CD4-positive, CD25-positive, alpha-beta regulatory T cell (primary cell): ENCODE measurements around the gene GBP2. TPM values are rescaled to one million over a fixed set of nuclear protein-coding genes. Genes with fewer than 3 reads are reported as not detected.
A peak's percentile ranks its signal among the peaks of the same experiment; 100 is the strongest.

ENCODE experiments used
- ATAC-seq, 2 donors: fragments of 150-1000 bp; cut with Tn5 transposase; one replicate each; pipeline ENCODE4 v1.10.0; 2021; ENCODE audit warnings: low read depth in 2 of 2, moderate number of reproducible peaks in 2 of 2, moderate library complexity in 1 of 2
- DNase-seq, 3 donors: peaks; one replicate each; pipeline versions ENCODE4 v3.0.0 to v3.0.0-alpha.2; 2012 to 2022; ENCODE audit warnings: mixed read lengths in 1 of 3
- H3K27ac ChIP-seq: one replicate; pipeline ENCODE4 v1.7.0; 2013; ENCODE audit warnings: mild to moderate bottlenecking, low read length; ENCODE audit not compliant: insufficient read depth, poor library complexity, severe bottlenecking
- H3K27me3 ChIP-seq: one replicate; pipeline ENCODE4 v1.7.0; 2013; ENCODE audit warnings: low read length; ENCODE audit not compliant: control insufficient read depth, insufficient read depth
- H3K36me3 ChIP-seq: one replicate; pipeline ENCODE4 v1.7.0; 2013; ENCODE audit warnings: mild to moderate bottlenecking, low read length, moderate library complexity; ENCODE audit not compliant: control insufficient read depth, insufficient read depth
- H3K4me1 ChIP-seq: 2 replicates; pipeline ENCODE4 v1.7.0; 2013; ENCODE audit warnings: mild to moderate bottlenecking, low read length; ENCODE audit not compliant: insufficient read depth, control insufficient read depth, poor library complexity, severe bottlenecking
- H3K4me3 ChIP-seq: one replicate; pipeline ENCODE4 v1.7.0; 2013; ENCODE audit warnings: low read depth, mild to moderate bottlenecking, low read length, moderate library complexity
- H3K9me3 ChIP-seq, 2 experiments: 1 replicate in 1 of 2; 2 replicates in 1 of 2; pipeline ENCODE4 v1.7.0; 2013; ENCODE audit warnings: low read length in 2 of 2, mild to moderate bottlenecking in 1 of 2, moderate library complexity in 1 of 2; ENCODE audit not compliant: control insufficient read depth in 2 of 2
- H3K27ac Mint-ChIP-seq, 3 donors: one replicate each; pipeline ENCODE4 v1.8.0; 2020 to 2022; ENCODE audit warnings: mild to moderate bottlenecking in 3 of 3, mixed read lengths in 3 of 3, moderate library complexity in 2 of 3
- H3K27me3 Mint-ChIP-seq: one replicate; pipeline ENCODE4 v1.8.0; 2022; ENCODE audit warnings: mild to moderate bottlenecking, mixed read lengths
- H3K36me3 Mint-ChIP-seq: one replicate; pipeline ENCODE4 v1.8.0; 2020; ENCODE audit warnings: mixed read lengths
- H3K4me1 Mint-ChIP-seq, 4 donors: one replicate each; pipeline ENCODE4 v1.8.0; 2020 to 2022; ENCODE audit warnings: mixed read lengths in 4 of 4, mild to moderate bottlenecking in 1 of 4
- H3K4me3 Mint-ChIP-seq, 4 donors: one replicate each; pipeline ENCODE4 v1.8.0; 2020 to 2022; ENCODE audit warnings: mild to moderate bottlenecking in 4 of 4, mixed read lengths in 4 of 4, moderate library complexity in 3 of 4
- H3K9me3 Mint-ChIP-seq, 7 donors: one replicate each; pipeline ENCODE4 v1.8.0; 2020 to 2022; ENCODE audit warnings: mixed read lengths in 7 of 7, mild to moderate bottlenecking in 3 of 7, moderate library complexity in 2 of 7
- polyA plus RNA-seq, 4 donors: library from polyadenylated mRNA; unstranded; fragments of 300-500 nt; fragmentation: Illumina TruSeq; gene quantifications; one replicate each; pipeline ENCODE4 v1.2.3, GENCODE V29; 2021
- total RNA-seq: library from RNA; stranded (reverse); gene quantifications from one replicate; pipeline ENCODE4 v1.2.3, GENCODE V29; 2022

Gene GBP2
- total and polyA plus RNA-seq, 5 donors from 2014 or later, result 189 to 250 (median 233) TPM

GRCh38 chr1:89100412-89100811 is 25.5 kb downstream of the GBP2 start:
- Histone ChIP-seq H3K27me3 (no peaks in the 10 kb centered on the region), H3K4me1 (no peaks in the 10 kb centered on the region), H3K36me3 (peaks cover 17% of the 10 kb centered on the region), H3K9me3 (peaks cover 0 to 3% of the 10 kb centered on the region in 2 experiments), H3K27ac (no peak overlapping the region), H3K4me3 (no peak overlapping the region)
- ATAC-seq, result no peak
- Mint-ChIP-seq H3K4me1 (peaks cover 7 to 17% (median 8%) of the 10 kb centered on the region in 4 donors), H3K27me3 (peaks cover 9% of the 10 kb centered on the region), H3K36me3 (peaks cover 20% of the 10 kb centered on the region), H3K27ac (peak overlapping the region in 1 of 3 donors; percentile 29), H3K4me3 (no peak overlapping the region), H3K9me3 (peaks cover 0 to 11% (median 1%) of the 10 kb centered on the region in 7 donors)
- DNase-seq, result no peak

- H3K4me3 Mint-ChIP-seq, result no peak overlapping the region
- no peaks in the 10 kb centered on the region for H3K4me1 ChIP-seq
- peaks cover 0 to 3% of the 10 kb centered on the region in 2 experiments for H3K9me3 ChIP-seq
- peaks cover 1% of the 10 kb centered on the region for H3K36me3 ChIP-seq
- no peak overlapping the region for H3K27ac Mint-ChIP-seq
- H3K27ac ChIP-seq, result no peak overlapping the region
- H3K27me3 Mint-ChIP-seq, result peaks cover 12% of the 10 kb centered on the region
- H3K4me1 Mint-ChIP-seq, result peaks cover 3 to 8% (median 5%) of the 10 kb centered on the region in 4 donors
- no peak for ATAC-seq
- no peaks in the 10 kb centered on the region for H3K27me3 ChIP-seq
- no peak overlapping the region for H3K4me3 ChIP-seq
- H3K36me3 Mint-ChIP-seq, result peaks cover 5% of the 10 kb centered on the region
- H3K9me3 Mint-ChIP-seq, result peaks cover 0 to 8% (median 1%) of the 10 kb centered on the region in 7 donors
- DNase-seq, result no peak
Observed at GRCh38 chr1:89098857-89099256, 27.1 kb downstream of the GBP2 start.

DNA sequence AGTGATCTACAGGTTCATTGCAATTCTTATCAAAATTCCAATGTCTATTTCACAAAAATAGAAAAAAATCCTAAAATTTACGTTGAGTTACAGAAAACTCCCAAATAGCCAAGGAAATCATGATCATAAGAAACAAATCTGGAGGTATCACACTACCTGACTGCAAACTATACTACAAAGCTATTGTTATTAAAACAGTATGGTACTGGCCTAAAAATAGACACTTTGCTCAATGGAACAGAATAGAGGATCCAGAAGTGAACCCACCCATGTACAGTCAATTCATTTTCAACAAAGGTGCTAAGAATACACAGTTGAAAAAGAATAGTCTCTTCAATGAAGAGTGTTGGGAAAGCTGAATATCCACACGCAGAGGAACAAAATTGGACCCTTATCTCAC is 30.2 kb downstream of the GBP2 start:
- Histone ChIP-seq H3K36me3 (no peaks in the 10 kb centered on the region), H3K27ac (no peak overlapping the region), H3K9me3 (peaks cover 0 to 3% of the 10 kb centered on the region in 2 experiments), H3K4me3 (no peak overlapping the region), H3K27me3 (no peaks in the 10 kb centered on the region), H3K4me1 (no peaks in the 10 kb centered on the region)
- H3K27me3 Mint-ChIP-seq, result peaks cover 15% of the 10 kb centered on the region
- peaks cover 0 to 8% (median 1%) of the 10 kb centered on the region in 7 donors for H3K9me3 Mint-ChIP-seq
- no peak overlapping the region for H3K27ac Mint-ChIP-seq
- DNase-seq (no peak), ATAC-seq (no peak)
- H3K4me3 Mint-ChIP-seq, result no peak overlapping the region
- peaks cover 0 to 5% (median 0%) of the 10 kb centered on the region in 4 donors for H3K4me1 Mint-ChIP-seq
- peaks cover 9% of the 10 kb centered on the region for H3K36me3 Mint-ChIP-seq

DNA sequence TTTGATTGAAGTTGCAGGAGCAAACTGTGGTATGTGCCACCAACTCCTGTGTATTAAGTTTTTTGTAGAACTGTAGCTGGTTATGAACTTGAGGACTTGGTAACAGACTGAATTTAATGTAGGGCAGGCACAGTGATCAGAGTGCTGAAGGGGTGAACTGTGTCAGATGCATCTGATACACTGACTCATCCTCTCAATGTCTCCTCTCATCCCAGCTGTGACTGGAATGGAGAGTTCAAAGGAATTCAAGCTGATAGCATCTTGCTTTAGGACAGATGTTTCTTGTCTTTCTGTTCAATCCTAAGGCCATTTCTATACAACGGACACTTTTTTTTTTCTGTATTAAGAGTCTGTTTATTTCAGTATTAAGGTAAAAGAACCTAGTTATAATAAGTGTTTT is 36.0 kb downstream of the GBP2 start:
- Histone ChIP-seq H3K27ac (no peak overlapping the region), H3K36me3 (no peaks in the 10 kb centered on the region), H3K4me3 (no peak overlapping the region), H3K27me3 (no peaks in the 10 kb centered on the region), H3K9me3 (no peaks in the 10 kb centered on the region), H3K4me1 (no peaks in the 10 kb centered on the region)
- Mint-ChIP-seq H3K9me3 (no peaks in the 10 kb centered on the region), H3K36me3 (peaks cover 4% of the 10 kb centered on the region), H3K27ac (no peak overlapping the region), H3K4me3 (no peak overlapping the region), H3K4me1 (peaks cover 0 to 2% (median 0%) of the 10 kb centered on the region in 4 donors), H3K27me3 (peaks cover 6% of the 10 kb centered on the region)
- DNase-seq, result no peak
- no peak for ATAC-seq

- peaks cover 4% of the 10 kb centered on the region for H3K36me3 Mint-ChIP-seq
- Histone ChIP-seq H3K27me3 (no peaks in the 10 kb centered on the region), H3K9me3 (no peaks in the 10 kb centered on the region), H3K4me1 (no peaks in the 10 kb centered on the region), H3K36me3 (no peaks in the 10 kb centered on the region), H3K27ac (no peak overlapping the region), H3K4me3 (no peak overlapping the region)
- DNase-seq (no peak), ATAC-seq (no peak)
- H3K27ac Mint-ChIP-seq, result peak overlapping the region in 1 of 3 donors; percentile 14
- H3K4me1 Mint-ChIP-seq, result peaks cover 0 to 2% (median 0%) of the 10 kb centered on the region in 4 donors
- peaks cover 0 to 5% (median 0%) of the 10 kb centered on the region in 7 donors for H3K9me3 Mint-ChIP-seq
- H3K27me3 Mint-ChIP-seq, result peaks cover under 1% of the 10 kb centered on the region
- H3K4me3 Mint-ChIP-seq, result no peak overlapping the region
Observed at GRCh38 chr1:89088572-89088971, 37.3 kb downstream of the GBP2 start.

DNA sequence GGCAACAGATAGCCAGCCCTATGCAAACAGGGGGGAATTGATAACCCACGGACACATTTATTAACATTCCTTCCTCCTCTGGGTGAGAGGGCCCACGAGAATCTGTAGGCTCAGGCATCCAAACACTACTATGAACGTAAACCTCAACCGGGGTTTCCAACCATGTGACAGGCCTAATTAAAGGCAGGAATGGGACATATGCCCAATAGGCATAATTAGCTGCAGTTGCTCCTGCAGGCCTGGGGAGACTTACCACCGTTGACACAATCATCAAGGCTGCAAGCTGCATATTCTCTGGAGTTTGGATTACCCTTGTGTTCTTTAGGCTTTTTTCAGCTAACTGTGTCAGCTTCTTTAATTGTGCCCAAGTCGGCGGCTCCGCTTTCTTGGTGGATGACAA is 38.7 kb downstream of the GBP2 start:
- H3K9me3 ChIP-seq, result no peaks in the 10 kb centered on the region
- no peaks in the 10 kb centered on the region for H3K36me3 ChIP-seq
- peaks cover 4% of the 10 kb centered on the region for H3K36me3 Mint-ChIP-seq
- DNase-seq, result no peak
- H3K4me3 ChIP-seq, result no peak overlapping the region
- H3K4me1 ChIP-seq, result no peaks in the 10 kb centered on the region
- no peaks in the 10 kb centered on the region for H3K27me3 ChIP-seq
- H3K4me1 Mint-ChIP-seq, result peaks cover 0 to 2% (median 0%) of the 10 kb centered on the region in 4 donors
- H3K27ac ChIP-seq, result no peak overlapping the region
- no peak for ATAC-seq
- H3K4me3 Mint-ChIP-seq, result no peak overlapping the region
- H3K9me3 Mint-ChIP-seq, result peaks cover 0 to 5% (median 0%) of the 10 kb centered on the region in 7 donors
- no peaks in the 10 kb centered on the region for H3K27me3 Mint-ChIP-seq
- H3K27ac Mint-ChIP-seq, result no peak overlapping the region

- DNase-seq (peak in 2 of 3 donors; percentile 6 to 66), ATAC-seq (peak in 1 of 2 donors; percentile 68)
- H3K4me1 Mint-ChIP-seq, result peaks cover 0 to 2% (median 0%) of the 10 kb centered on the region in 4 donors
- H3K27ac Mint-ChIP-seq, result no peak overlapping the region
- H3K9me3 ChIP-seq, result peaks cover 0 to under 1% of the 10 kb centered on the region in 2 experiments
- no peak overlapping the region for H3K4me3 Mint-ChIP-seq
- H3K4me1 ChIP-seq, result no peaks in the 10 kb centered on the region
- H3K36me3 ChIP-seq, result no peaks in the 10 kb centered on the region
- no peak overlapping the region for H3K27ac ChIP-seq
- no peak overlapping the region for H3K4me3 ChIP-seq
- no peaks in the 10 kb centered on the region for H3K36me3 Mint-ChIP-seq
- H3K27me3 ChIP-seq, result no peaks in the 10 kb centered on the region
- no peaks in the 10 kb centered on the region for H3K27me3 Mint-ChIP-seq
- H3K9me3 Mint-ChIP-seq, result peaks cover 0 to 5% (median 0%) of the 10 kb centered on the region in 7 donors
Observed at GRCh38 chr1:89085781-89086180, 40.1 kb downstream of the GBP2 start.

DNA sequence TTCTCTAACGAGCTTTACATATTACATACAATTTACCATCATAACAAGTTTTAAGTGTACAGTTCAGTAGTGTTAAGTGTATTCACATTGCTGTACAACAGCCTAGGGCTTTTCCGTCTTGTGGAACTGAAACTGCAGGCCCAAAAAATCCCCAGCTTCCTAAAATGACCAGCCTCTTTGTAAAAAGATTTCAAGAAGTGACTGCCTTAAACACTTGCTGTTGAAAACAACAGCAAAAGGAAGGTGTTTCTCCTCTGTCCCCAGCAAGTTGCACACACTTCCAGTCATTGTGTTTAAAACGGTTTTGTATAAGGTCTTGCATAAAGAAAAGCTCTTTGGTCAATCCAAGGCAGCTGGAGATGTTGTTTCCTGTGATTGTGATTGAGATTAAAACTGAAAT is 44.9 kb downstream of the GBP2 start:
- Histone ChIP-seq H3K27ac (no peak overlapping the region), H3K9me3 (peaks cover 0 to 4% of the 10 kb centered on the region in 2 experiments), H3K4me3 (no peak overlapping the region), H3K4me1 (no peaks in the 10 kb centered on the region), H3K27me3 (no peaks in the 10 kb centered on the region), H3K36me3 (no peaks in the 10 kb centered on the region)
- DNase-seq (no peak), ATAC-seq (no peak)
- Mint-ChIP-seq H3K4me3 (no peak overlapping the region), H3K9me3 (peaks cover 0 to 19% (median 7%) of the 10 kb centered on the region in 7 donors), H3K27me3 (no peaks in the 10 kb centered on the region), H3K4me1 (no peaks in the 10 kb centered on the region), H3K36me3 (peaks cover 6% of the 10 kb centered on the region), H3K27ac (no peak overlapping the region)
